Fibroblast of the aortic adventitia (primary cell): ENCODE results near the gene RBMS3. TPM values are rescaled to one million over a fixed set of nuclear protein-coding genes. Genes with fewer than 3 reads are reported as not detected.

ENCODE experiments used
- DNase-seq: peaks from one replicate; pipeline ENCODE4 v3.0.0-alpha.2; 2010; ENCODE audit warnings: low read depth
- H3K4me3 ChIP-seq: 2 replicates; pipeline ENCODE4 v1.5.1; 2011; ENCODE audit warnings: low read depth, mild to moderate bottlenecking, control low read depth, low read length, moderate library complexity
- CTCF ChIP-seq: IDR thresholded peaks from 2 replicates; pipeline ENCODE4 v1.5.1; 2011; ENCODE audit warnings: mild to moderate bottlenecking, low read length, control low read depth, inconsistent platforms; ENCODE audit not compliant: insufficient read depth
- total RNA-seq: library from RNA; depleted of rRNA; stranded (reverse); fragments of >200 nt; gene quantifications from 2 replicates; pipeline ENCODE4 v1.2.3, GENCODE V29; 2012; ENCODE audit warnings: low replicate concordance

The RBMS3 gene
- total RNA-seq, 1 donor = 84.1 TPM

- H3K4me3 ChIP-seq = no peak overlapping the region
- TF ChIP-seq CTCF = no peak
- DNase-seq = no peak
Observed at GRCh38 chr3:29410220-29410619, 129.3 kb downstream of the RBMS3 start.

GRCh38 chr3:29410660-29411405, 130.0 kb downstream of the RBMS3 start:
- no peak for TF ChIP-seq CTCF

GRCh38 chr3:29412110-29412509, 131.2 kb downstream of the RBMS3 start:
- no peak for DNase-seq
- H3K4me3 ChIP-seq = no peak overlapping the region
- no peak for TF ChIP-seq CTCF

More at GRCh38 chr3:29410660-29411405, 130.0 kb downstream of the RBMS3 start:
- no peak for DNase-seq
- no peak overlapping the region for H3K4me3 ChIP-seq

GRCh38 chr3:29414468-29415224, 133.8 kb downstream of the RBMS3 start:
- H3K4me3 ChIP-seq = no peak overlapping the region
- no peak for DNase-seq
- TF ChIP-seq CTCF = no peak

- H3K4me3 ChIP-seq = no peak overlapping the region
- TF ChIP-seq CTCF = no peak
- DNase-seq = no peak
Observed at GRCh38 chr3:29415482-29416223, 134.8 kb downstream of the RBMS3 start.

- no peak for TF ChIP-seq CTCF
- no peak for DNase-seq
Observed at GRCh38 chr3:29416514-29416913, 135.6 kb downstream of the RBMS3 start.

More at GRCh38 chr3:29416514-29416913, 135.6 kb downstream of the RBMS3 start:
- H3K4me3 ChIP-seq = no peak overlapping the region
